H9 (cell line): Measurements from ENCODE around the gene CFAP69. TPM values are rescaled to one million over a fixed set of nuclear protein-coding genes. Genes with fewer than 3 reads are reported as not detected.

ENCODE experiments used
- DNase-seq: peaks from one replicate; pipeline ENCODE4 v3.0.0-alpha.2; 2017
- H2AFZ ChIP-seq: one replicate; pipeline ENCODE4 v1.6.1; 2013; ENCODE audit warnings: mild to moderate bottlenecking, low read length, control low read depth, moderate library complexity
- H2AK5ac ChIP-seq: 2 replicates; pipeline ENCODE4 v1.6.1; 2013; ENCODE audit warnings: low read length, control low read depth, mixed read lengths; ENCODE audit not compliant: insufficient read length
- H2BK120ac ChIP-seq: one replicate; pipeline ENCODE4 v1.6.1; 2013; ENCODE audit warnings: low read depth, mild to moderate bottlenecking, low read length, control low read depth, inconsistent platforms; ENCODE audit not compliant: poor library complexity, severe bottlenecking
- H2BK12ac ChIP-seq: 2 replicates; pipeline ENCODE4 v1.6.1; 2013; ENCODE audit warnings: low read length, control low read depth, mixed read lengths, low read depth; ENCODE audit not compliant: insufficient read length
- H2BK15ac ChIP-seq: 2 replicates; pipeline ENCODE4 v1.6.1; 2013; ENCODE audit warnings: low read depth, low read length, control low read depth
- H2BK20ac ChIP-seq: one replicate; pipeline ENCODE4 v1.6.1; 2013; ENCODE audit warnings: low read depth, mild to moderate bottlenecking, low read length, control low read depth, inconsistent platforms; ENCODE audit not compliant: poor library complexity, severe bottlenecking
- H2BK5ac ChIP-seq: 2 replicates; pipeline ENCODE4 v1.6.1; 2013; ENCODE audit warnings: low read length, control low read depth, mixed read lengths; ENCODE audit not compliant: insufficient read length
- H3K14ac ChIP-seq: 2 replicates; pipeline ENCODE4 v1.6.1; 2013; ENCODE audit warnings: low read length, control low read depth; ENCODE audit not compliant: insufficient read depth
- H3K18ac ChIP-seq: 2 replicates; pipeline ENCODE4 v1.6.1; 2013; ENCODE audit warnings: low read depth, mild to moderate bottlenecking, mixed read lengths, low read length, control low read depth; ENCODE audit not compliant: insufficient read length
- H3K23ac ChIP-seq: 2 replicates; pipeline ENCODE4 v1.6.1; 2013; ENCODE audit warnings: low read length, control low read depth, mixed read lengths, low read depth; ENCODE audit not compliant: insufficient read length
- H3K23me2 ChIP-seq: 2 replicates; pipeline ENCODE4 v1.6.1; 2013; ENCODE audit warnings: low read depth, mild to moderate bottlenecking, mixed read lengths, low read length, control low read depth; ENCODE audit not compliant: insufficient read length, poor library complexity, severe bottlenecking
- H3K27ac ChIP-seq: 2 replicates; pipeline ENCODE4 v1.5.1; 2013; ENCODE audit warnings: low read length, control low read depth, mixed read lengths, low read depth; ENCODE audit not compliant: insufficient read length
- H3K27me3 ChIP-seq: 2 replicates; pipeline ENCODE4 v1.6.1; 2013; ENCODE audit warnings: low read length, control low read depth, inconsistent platforms; ENCODE audit not compliant: insufficient read depth
- H3K4ac ChIP-seq: 2 replicates; pipeline ENCODE4 v1.6.1; 2013; ENCODE audit warnings: low read depth, mild to moderate bottlenecking, control low read depth, inconsistent platforms, low read length, moderate library complexity
- H3K4me1 ChIP-seq: 2 replicates; pipeline ENCODE4 v1.6.1; 2013; ENCODE audit warnings: low read length, control low read depth, inconsistent platforms; ENCODE audit not compliant: insufficient read depth
- H3K4me2 ChIP-seq: 2 replicates; pipeline ENCODE4 v1.6.1; 2013; ENCODE audit warnings: low read length, control low read depth, mixed read lengths; ENCODE audit not compliant: insufficient read length, insufficient read depth
- H3K56ac ChIP-seq: 2 replicates; pipeline ENCODE4 v1.6.1; 2013; ENCODE audit warnings: low read depth, mild to moderate bottlenecking, mixed read lengths, low read length, control low read depth; ENCODE audit not compliant: insufficient read length
- H3K79me1 ChIP-seq: 2 replicates; pipeline ENCODE4 v1.6.1; 2013; ENCODE audit warnings: low read depth, mild to moderate bottlenecking, moderate library complexity, low read length, control low read depth, inconsistent platforms; ENCODE audit not compliant: insufficient read depth, poor library complexity, severe bottlenecking
- H3K79me2 ChIP-seq: 2 replicates; pipeline ENCODE4 v1.6.1; 2013; ENCODE audit warnings: low read length, control low read depth, inconsistent platforms; ENCODE audit not compliant: insufficient read depth
- H3K9ac ChIP-seq: 2 replicates; pipeline ENCODE4 v1.6.1; 2013; ENCODE audit warnings: low read length, control low read depth, mixed read lengths; ENCODE audit not compliant: insufficient read length; ENCODE audit errors: extremely low read depth
- H3K9me3 ChIP-seq: one replicate; pipeline ENCODE4 v1.6.1; 2013; ENCODE audit warnings: low read depth, low read length, inconsistent platforms; ENCODE audit not compliant: control insufficient read depth
- H3T11ph ChIP-seq: one replicate; pipeline ENCODE4 v1.6.1; 2013; ENCODE audit warnings: mild to moderate bottlenecking, low read length, control low read depth, inconsistent platforms
- H4K20me1 ChIP-seq: one replicate; pipeline ENCODE4 v1.6.1; 2013; ENCODE audit not compliant: control insufficient read depth, insufficient read length, insufficient read depth
- H4K5ac ChIP-seq: 2 replicates; pipeline ENCODE4 v1.6.1; 2013; ENCODE audit warnings: low read depth, mild to moderate bottlenecking, mixed read lengths, low read length, control low read depth; ENCODE audit not compliant: insufficient read length
- H4K8ac ChIP-seq: replicated peaks from 2 replicates; pipeline ENCODE4 v1.6.1; 2013; ENCODE audit warnings: low read length, control low read depth, mixed read lengths, low read depth; ENCODE audit not compliant: insufficient read length
- H4K91ac ChIP-seq: 2 replicates; pipeline ENCODE4 v1.6.1; 2013; ENCODE audit warnings: low read depth, mild to moderate bottlenecking, moderate library complexity, mixed read lengths, low read length, control low read depth; ENCODE audit not compliant: insufficient read length
- H3K27ac Mint-ChIP-seq, 3 experiments: 2 replicates in 2 of 3; 3 replicates in 1 of 3; pipeline ENCODE4 v1.8.0; 2020 to 2021; ENCODE audit warnings: mixed read lengths in 3 of 3, mild to moderate bottlenecking in 1 of 3, moderate library complexity in 1 of 3
- H3K27me3 Mint-ChIP-seq: 2 replicates; pipeline ENCODE4 v1.8.0; 2021; ENCODE audit warnings: low read depth, mild to moderate bottlenecking, moderate library complexity, mixed read lengths
- H3K36me3 Mint-ChIP-seq, 3 experiments: 2 replicates in 2 of 3; 3 replicates in 1 of 3; pipeline ENCODE4 v1.8.0; 2020 to 2021; ENCODE audit warnings: low read depth in 3 of 3, mixed read lengths in 3 of 3; ENCODE audit not compliant: insufficient read depth in 1 of 3
- H3K4me1 Mint-ChIP-seq, 2 experiments: 2 replicates each; pipeline ENCODE4 v1.8.0; 2020; ENCODE audit warnings: mixed read lengths in 2 of 2
- H3K4me3 Mint-ChIP-seq, 2 experiments: 2 replicates in 1 of 2; 3 replicates in 1 of 2; pipeline ENCODE4 v1.8.0; 2020 to 2021; ENCODE audit warnings: mild to moderate bottlenecking in 2 of 2, mixed read lengths in 2 of 2, moderate library complexity in 1 of 2
- H3K9me3 Mint-ChIP-seq, 2 experiments: 2 replicates in 1 of 2; 3 replicates in 1 of 2; pipeline ENCODE4 v1.8.0; 2020; ENCODE audit warnings: mild to moderate bottlenecking in 2 of 2, mixed read lengths in 2 of 2, moderate library complexity in 1 of 2
- CTCF ChIP-seq: fragments of 200-600 bp; sonication (generic); conservative IDR thresholded peaks from 3 replicates; pipeline ENCODE4 v1.8.0; 2021; ENCODE audit warnings: antibody characterized with exemption, mild to moderate bottlenecking
- WGBS: extraction: QIAGEN DNeasy Blood & Tissue Kit; methylation state at CpG from one replicate; pipeline ENCODE4 v1.1.7; 2013; ENCODE audit warnings: missing lambda C conversion rate, low lambda C conversion rate, mixed read lengths; ENCODE audit not compliant: insufficient read length; ENCODE audit errors: extremely low coverage; 5-methylcytosine and 5-hydroxymethylcytosine counted together
- total RNA-seq: library from RNA; stranded (reverse); gene quantifications from 2 replicates; pipeline ENCODE4 v1.2.1, GENCODE V29; 2021

The CFAP69 gene
- total RNA-seq, 1 experiment from 2014 or later: 2.9 TPM

GRCh38 chr7:90326500-90326899 lies 81.5 kb downstream of the CFAP69 start:
- H3T11ph ChIP-seq: no peak overlapping the region

More at GRCh38 chr7:90326500-90326899, 81.5 kb downstream of the CFAP69 start:
- H2BK120ac ChIP-seq: no peak overlapping the region
- H3K9ac ChIP-seq: no peak overlapping the region
- no peak overlapping the region for H4K5ac ChIP-seq
- no peak overlapping the region for H4K8ac ChIP-seq
- H3K27ac ChIP-seq: no peak overlapping the region
- no peak overlapping the region for H3K4ac ChIP-seq
- H3K79me2 ChIP-seq: no peaks in the 10 kb centered on the region
- H4K91ac ChIP-seq: no peak overlapping the region
- H2AFZ ChIP-seq: no peak overlapping the region
- no peak overlapping the region for H3K18ac ChIP-seq
- no peak for TF ChIP-seq CTCF
- H2BK20ac ChIP-seq: no peak overlapping the region
- Mint-ChIP-seq H3K9me3 (no peaks in the 10 kb centered on the region), H3K27me3 (peaks cover 25% of the 10 kb centered on the region), H3K27ac (peak overlapping the region in 1 of 3 experiments; percentile 90; a peak in 1 of 7 replicates), H3K36me3 (no peaks in the 10 kb centered on the region), H3K4me1 (peaks cover 7% of the 10 kb centered on the region in 2 experiments), H3K4me3 (no peak overlapping the region)
- H3K4me1 ChIP-seq: no peaks in the 10 kb centered on the region
- peaks cover 9% of the 10 kb centered on the region; the same call in 1 of the 2 replicates for H3K27me3 ChIP-seq
- H3K79me1 ChIP-seq: no peaks in the 10 kb centered on the region
- no CpG with 5 or more reads among the region's 1 CpG for WGBS
- H3K56ac ChIP-seq: no peak overlapping the region
- no peak overlapping the region for H2AK5ac ChIP-seq
- no peak overlapping the region for H2BK12ac ChIP-seq
- no peak overlapping the region for H3K23ac ChIP-seq
- no peak overlapping the region for H2BK5ac ChIP-seq
- no peaks in the 10 kb centered on the region for H4K20me1 ChIP-seq
- H3K23me2 ChIP-seq: no peaks in the 10 kb centered on the region
- H3K14ac ChIP-seq: no peak overlapping the region
- no peak overlapping the region for H2BK15ac ChIP-seq
- H3K9me3 ChIP-seq: no peaks in the 10 kb centered on the region
- H3K4me2 ChIP-seq: no peak overlapping the region
- DNase-seq: no peak
